Activated T-helper 1 cell treated with Interleukin-2 at 50 U/mL for 16 hours (primary cell): ENCODE results near the gene MANBA.

Experiments
- DNase-seq: peaks from one replicate; pipeline ENCODE4 v3.0.0-alpha.2; 2020; ENCODE audit warnings: low read depth

The MANBA gene

DNA sequence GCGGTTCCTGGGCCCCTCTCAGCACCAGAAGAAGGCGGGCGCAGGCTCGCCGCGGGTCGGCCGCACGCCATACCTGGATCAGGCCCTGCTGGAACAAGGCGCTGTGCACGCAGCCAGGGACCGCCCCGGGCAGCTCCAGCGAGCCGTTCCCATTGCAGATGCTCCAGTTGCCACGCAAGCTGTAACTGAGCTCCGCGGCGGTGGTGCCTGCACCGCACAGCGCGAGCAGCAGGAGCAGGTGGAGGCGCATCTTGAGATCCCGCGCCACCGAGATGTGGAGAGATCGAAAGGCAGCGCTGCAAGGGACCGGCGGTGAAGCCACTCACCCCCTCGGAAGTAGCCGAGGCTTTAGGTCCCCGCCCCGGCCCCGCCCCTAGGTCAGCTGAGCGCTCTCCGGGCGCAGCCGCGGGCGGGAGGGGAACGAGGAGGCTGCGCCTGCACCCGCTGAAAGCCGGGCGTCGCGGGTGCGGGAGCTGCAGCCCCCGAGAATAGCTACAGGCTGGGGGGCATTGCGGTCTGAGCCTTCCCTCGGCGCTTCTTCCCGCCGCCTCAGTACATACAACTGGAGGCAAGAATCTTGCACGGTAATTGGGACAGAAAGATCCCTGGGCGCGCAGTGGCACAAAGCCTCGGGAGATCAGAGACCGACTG, at the start of gene MANBA:
MANBA (minus strand) TSS at position 324 of the 651 bp plus-strand sequence; CDS start at position 250, 74 bp downstream.
- DNase-seq: peak; percentile 76

DNA sequence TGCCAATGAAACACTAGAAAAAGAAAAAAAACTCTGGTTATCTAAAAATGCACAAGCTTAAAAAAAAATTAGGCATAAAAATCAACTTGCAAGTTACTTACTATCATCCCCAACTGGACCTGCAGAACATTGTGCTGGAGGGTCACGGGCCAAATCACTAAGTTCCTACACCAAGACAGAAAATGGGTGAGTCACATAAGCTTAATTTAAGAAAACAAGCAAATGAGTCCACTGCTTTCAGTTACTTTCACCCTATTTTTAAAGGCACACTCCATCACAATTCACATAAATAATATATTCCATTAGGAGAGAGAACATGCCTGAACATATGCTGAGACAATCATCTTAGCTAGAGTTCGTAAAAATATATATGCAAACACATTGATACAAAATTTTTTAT, 48.9 kb upstream of the MANBA start:
- no peak for DNase-seq

DNA sequence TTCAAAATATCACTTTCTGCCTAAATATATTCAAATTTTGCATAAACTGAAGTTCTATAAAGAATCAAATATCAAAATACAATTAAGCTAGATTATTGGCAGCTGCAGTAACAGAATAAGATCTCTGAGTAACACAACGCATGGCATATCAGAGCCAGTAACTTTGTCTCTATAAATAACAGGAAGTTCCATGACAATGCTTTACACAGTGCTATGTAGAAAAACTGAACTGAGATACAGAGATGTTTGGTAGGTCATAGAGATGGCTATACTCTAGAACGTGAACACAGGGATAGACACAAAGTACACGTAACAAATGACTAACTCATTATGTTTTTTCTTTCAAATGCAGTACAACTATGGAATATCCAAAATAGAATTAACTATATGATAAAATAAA, 48.4 kb upstream of the MANBA start:
- DNase-seq: no peak

DNA sequence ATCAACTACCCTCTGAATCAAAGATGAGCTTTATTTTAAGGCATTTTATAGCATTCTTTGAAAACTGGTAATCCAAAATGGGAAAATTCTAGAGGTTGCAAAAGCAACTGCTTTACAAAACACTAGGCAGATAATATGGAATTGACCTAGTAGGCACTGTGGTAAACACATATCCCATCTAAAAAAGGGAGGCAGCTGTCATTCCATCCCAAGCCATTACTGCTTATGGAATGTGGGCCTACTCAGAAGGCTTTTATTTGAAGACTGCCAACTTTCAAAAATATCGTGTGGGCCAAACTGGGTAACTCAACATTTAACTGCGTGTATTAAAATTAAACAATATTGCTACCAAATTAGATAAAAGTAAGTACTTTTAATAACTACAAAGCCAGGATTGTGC, 47.2 kb upstream of the MANBA start:
- no peak for DNase-seq

DNA sequence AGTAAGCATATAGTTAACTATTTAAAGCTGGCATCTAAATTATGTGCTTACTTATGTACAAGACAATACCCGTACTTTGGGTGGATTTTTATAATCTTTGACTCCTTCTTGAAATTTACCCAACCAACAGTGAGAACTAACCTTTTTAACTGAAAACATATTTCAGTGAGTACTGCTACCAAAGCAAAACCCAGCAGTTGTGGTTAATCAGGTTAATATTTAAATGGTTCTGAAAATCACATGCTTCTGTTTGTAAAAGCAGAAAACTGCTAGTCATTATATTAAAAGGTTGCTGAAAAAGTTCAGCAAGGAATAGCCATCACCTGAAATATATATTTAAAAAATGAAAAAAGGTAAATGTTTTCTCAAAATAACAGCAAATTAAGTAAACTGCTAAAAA, 46.6 kb upstream of the MANBA start:
- no peak for DNase-seq

DNA sequence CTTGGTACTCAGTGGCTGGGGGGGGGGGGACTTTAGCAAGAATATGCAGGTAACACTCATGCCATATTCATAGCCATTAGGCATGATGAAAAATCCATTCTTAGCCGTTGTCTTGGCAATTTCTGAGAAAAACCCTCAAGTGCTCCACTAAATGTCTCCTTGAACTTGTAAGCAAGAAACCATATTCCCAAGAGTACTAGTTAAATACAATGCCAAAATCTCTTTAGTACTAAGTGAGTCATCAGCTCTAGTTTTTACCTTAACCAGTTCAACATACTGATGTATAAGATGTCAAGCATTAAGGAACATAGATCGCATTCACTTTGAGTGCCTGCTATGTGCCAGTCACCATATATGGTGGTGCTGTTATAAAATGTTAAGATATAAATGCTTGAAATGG, 39.0 kb upstream of the MANBA start:
- DNase-seq: no peak

DNA sequence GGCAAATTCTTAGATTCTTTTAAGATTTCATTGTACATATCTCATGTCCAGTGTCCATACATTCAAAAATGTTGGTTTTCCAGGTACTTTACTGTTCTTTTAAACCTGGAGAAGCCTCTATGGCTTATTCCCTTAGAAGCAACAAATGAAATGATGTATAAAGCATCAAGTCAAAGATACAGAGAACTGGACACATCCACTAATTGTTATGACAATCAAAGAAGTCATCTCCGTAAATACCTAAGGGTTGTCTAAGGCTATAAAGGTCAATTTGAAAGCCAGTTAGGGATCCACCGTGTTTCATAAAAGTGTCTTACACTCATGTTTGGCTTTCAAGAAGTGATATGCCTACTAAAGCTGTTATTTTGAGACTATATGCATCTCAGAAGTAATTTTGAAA, 34.2 kb upstream of the MANBA start:
- DNase-seq: no peak

DNA sequence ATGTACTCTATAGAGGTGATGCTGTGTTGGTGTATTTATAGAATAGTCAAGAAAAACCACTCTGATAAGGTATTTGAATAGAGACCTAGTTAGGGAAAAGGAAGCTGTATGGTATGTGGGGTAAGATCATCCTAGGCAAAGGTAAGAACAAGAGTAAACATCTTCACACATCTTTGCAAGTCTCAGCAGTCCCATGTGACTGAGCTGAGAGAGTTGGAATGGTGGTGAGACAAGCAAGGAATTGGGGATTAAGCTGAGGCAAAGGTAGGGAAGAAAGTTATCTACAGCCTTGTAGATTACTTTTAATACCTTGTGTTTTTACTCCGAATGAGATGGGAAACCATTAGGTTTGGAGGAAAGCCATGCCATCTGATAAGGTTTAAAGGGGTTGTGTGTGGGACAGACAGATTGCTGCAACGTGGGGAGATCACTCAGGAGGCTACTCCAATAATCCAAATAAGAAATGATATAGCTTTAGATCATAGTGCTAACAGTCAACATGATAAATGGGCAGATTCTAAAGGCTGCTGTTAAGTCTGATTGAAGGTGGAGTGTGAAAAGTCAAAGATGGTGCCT, 31.7 kb upstream of the MANBA start:
- no peak for DNase-seq

DNA sequence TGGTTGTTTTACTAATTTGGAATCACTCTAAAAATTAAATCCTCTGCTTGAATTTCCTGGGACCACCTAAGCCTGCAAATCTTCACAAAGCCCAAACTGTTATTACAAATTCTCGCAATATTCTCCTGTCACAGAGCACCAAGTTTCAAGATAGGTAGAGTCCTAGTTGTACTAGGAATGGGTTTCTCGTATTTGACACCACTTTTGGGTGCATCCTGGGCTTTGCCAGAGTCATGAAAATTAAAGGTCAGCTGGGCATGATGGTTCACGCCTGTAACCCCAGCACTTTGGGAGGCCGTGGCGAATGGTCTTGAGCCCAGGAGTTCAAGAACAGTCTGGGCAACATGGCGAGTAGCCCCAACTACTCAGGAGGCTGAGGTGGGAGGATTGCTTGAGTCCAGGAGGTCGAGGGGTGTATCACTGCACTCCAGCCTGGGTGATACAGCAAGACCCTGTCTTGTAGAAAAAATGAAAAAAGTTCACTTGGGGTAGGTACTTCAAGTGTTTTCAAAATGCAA, 30.6 kb upstream of the MANBA start:
- DNase-seq: no peak

DNA sequence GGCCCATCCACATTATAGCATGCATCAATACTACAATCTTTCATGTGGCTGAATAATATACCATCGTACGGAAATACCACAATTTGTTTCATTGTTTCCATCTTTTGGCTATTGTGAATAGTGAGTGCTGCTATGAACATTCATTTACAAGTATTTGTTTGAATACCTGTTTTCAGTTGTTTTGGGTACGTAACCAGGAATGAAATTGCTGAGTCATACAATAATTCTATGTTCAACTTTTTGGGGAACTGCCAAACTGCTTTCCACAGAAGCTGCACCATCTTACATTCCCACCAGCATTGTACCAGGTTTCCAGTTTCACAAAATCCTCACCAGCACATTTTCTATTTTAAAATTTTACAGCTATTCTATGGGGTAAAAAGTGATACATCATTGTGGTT, 28.5 kb upstream of the MANBA start:
- no peak for DNase-seq

DNA sequence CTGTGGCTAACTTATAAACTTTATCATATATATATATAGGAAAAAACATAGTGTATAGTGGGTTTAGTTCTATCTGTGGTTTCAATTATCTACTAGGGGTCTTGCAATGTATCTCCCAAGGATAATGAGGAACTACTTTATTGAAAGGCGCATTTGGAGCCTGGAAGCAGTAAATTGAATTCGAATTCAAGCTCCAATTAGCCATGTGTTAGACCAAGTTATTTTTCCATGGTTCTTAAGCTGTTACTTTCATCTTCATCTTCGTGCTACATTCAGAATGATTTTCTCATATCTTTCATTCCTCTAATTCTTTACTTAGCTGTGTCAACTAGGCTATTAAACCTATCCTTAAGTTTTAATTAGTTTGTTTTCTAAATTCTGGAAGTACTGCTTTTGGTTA, 27.2 kb upstream of the MANBA start:
- DNase-seq: no peak

DNA sequence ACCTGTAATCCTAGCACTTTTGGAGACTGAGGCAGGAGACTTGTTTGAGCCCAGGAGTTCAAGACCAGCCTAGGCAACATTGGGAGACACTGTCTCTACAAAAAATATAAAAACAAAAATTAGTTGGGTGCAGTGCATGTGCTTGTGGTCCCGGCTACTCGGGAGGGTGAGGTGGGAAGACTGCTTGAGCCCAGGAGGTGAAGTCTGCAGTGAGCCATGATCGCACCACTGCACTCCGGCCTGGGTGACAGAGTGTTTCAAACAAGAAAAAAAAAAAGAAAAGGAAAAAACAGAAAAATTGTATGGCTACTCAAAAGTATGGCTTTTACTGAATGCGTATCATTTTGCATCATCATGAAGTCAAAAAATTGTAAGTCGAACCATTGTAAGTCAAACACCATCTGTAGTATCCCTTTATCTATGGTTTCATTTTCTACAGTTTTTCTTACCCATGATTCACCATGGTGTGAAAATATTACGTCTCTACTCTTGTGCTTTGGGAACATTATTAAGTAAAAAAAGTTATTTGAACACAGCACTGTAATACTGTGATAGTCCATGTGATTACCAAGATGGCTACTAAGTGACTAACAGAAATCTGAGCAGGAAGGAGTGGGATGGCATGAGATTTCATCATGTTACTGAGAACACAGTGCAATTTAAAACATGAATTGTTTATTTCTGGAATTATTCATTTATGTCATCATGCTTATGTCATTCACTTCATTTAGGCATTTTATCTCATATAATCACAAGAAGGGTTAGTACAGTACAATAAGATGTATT, 26.5 kb upstream of the MANBA start:
- DNase-seq: no peak

DNA sequence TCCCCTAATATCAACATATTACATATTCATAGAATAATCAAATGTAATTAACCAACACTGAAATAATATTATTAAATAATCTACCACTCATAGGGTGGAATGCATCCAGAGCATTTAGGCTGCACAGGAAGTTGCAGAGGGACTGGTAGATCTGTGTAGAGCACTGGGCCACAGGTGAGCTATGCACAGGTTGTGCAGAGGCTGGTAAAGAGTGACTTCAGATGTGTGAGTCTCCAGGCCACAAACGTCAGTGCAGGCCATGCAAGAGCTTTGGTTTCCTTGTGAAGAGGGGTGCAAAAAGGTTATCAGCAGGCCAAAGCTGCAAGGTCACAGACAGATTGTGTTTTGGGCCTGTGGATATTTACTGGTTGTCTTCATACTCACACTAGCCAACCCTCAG, 25.5 kb upstream of the MANBA start:
- DNase-seq: no peak

DNA sequence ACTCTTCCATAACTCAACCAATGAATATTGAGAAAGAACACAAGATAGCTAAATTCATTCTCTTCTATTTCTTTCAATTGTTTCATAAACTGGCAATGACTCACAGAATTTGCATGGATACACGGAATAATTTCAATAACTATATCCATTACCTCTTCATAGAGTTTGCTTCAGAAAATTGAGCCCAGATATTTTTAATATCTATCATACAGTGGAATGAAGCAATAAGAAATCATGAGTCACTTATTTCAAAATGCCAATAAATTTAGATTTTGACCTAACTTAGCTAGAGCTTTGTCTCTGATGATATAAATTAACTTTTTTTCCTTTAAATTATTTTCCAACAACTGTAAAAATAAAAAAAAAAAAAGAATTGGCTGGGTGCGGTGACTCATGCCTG, 22.2 kb upstream of the MANBA start:
- DNase-seq: no peak

DNA sequence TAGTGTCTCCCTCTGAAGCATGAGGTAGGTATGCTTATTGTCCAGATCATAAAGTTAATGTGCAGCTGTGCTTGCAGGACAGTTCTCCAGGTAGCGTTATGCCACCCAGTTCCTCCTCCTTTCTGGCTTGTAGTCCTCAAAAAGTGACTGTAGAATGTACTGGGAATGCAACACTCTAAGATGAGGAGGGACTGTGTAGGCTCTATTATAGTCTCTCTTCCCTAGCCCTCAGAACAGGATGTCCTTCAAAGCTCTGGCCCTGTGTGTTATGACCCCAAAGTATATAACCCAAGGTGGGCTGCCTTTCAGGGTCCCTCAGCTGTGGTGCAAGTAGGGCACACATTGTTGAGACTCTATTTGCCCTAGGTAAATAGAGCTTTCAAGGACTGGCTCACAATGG, 20.8 kb upstream of the MANBA start:
- DNase-seq: no peak

DNA sequence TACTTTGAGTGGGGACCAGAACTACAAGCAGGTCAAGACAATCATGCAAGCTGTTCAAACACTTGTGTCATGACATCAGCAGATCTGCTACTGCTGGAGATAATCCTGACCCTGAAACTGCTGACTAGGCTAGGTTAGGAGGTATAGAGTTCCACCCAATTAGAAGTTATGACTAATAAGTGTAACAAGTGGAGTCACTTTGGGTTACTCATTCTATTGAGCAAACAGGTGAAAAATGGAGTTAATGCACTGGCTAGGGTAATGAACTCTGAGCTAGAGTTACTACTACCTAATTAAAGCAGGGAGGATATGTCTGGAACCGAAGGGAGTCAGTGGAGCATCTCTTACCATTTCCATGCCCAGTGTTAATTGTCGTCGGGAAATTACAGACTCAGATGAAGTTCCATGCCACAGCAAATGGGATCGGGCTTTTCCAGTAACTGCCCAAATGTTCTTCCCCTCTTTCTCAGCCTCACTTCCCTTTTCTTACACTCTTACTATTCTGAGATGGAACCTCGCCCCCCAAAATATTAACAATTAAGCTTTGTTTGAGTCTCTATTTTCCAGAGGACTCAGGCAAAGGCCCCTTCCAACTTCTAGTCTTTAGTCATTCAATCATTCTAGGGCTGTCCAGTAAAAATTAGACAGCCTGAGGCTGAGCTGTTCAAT, 19.8 kb upstream of the MANBA start:
- no peak for DNase-seq

DNA sequence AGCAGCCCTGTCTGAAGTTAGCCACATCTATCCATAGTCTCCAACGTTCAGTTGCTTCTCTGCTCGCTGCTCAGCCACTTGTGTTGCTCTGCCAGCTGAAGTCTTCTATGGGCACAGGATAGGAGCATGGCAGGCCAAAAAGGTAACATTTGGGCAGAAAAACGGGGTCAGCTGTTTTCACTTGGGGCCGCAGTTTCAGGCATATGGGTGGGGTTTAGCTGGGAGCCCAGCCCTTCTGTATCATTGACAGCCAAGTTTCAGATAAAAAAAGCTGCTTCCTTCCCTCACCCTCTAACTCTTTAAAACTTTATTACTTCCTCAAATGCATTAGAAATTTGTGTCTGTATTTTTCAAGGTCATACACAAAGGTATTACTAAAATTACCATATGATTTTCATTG, 18.4 kb upstream of the MANBA start:
- DNase-seq: no peak

DNA sequence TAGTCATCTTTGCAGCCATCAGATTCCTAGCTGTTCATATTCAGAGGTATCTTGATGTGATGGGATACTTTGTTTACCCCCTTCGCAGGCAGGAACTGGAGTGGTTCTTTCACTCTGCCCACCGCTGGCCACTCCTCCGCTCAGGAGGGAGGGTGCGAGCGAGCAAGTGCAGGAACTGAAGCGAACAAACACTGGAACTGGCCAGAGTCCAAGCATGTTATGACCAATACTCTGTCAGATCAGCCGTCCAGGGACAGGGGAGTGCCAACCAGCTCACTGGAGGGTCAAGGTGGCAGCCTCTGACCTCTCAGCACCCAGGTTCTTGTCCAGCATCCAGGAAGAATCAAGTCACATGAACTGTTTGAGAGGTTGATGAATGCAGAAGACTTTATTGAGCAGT, 18.0 kb upstream of the MANBA start:
- DNase-seq: no peak

DNA sequence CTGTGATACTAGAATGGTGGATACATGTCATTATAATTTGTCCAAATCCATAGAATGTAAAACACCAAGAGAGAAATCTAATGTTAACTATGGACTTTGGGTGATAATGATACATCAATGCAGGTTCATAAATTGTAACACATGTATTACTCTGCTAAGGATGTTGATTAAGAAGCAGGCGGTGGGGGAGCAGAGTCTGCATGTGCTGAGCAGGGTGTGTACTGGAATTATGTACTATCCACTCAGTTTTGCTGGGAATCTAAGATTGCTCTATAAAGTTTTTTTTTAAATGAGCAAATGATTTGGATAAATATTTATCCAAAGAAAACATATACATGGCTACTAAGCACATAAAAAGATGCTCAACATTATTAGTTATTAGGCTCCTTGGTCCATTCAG, 15.0 kb upstream of the MANBA start:
- DNase-seq: no peak

DNA sequence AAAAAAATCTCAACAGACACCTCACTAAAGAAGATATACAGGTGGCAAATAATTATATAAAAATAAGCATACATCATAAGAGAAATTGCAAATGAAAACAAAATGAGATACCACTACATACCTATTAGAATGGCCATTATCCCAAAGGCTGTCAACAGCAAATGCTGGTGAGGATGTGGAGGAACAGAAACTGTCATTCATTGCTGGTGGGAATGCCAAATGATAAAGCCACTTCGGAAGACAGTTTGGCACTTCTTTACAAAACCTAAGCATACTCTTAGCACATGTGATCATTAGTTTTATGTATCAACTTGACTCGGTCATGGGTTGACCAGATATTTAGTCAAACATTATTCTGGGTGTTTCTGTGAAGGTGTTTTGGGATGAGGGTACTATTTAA, 13.5 kb upstream of the MANBA start:
- no peak for DNase-seq

DNA sequence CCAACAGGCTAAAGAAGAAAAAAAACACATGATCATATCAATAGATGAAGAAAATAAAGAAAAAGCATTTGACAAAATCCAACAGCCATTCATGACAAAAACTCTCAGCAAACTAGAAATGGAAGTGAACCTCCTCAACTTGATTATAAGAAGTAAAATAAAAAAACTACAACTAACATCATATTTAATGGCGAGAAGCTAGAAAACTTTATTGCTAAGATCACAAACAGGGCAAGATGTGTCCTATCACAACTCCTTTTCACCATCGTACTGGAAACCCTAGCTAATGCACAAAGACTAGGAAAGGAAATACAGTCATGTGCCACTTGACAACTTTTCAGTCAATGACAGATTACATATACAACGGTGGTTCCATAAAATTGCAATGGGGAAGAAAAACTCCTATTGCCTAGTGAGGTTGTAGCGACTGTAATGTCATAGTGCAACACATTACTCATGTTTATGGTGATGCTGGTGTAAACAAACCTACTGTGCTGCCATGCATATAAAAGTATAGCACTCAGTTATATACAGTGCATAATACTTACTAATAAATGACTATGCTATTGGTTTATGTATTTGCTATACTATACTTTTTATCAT, 12.1 kb upstream of the MANBA start:
- DNase-seq: no peak

DNA sequence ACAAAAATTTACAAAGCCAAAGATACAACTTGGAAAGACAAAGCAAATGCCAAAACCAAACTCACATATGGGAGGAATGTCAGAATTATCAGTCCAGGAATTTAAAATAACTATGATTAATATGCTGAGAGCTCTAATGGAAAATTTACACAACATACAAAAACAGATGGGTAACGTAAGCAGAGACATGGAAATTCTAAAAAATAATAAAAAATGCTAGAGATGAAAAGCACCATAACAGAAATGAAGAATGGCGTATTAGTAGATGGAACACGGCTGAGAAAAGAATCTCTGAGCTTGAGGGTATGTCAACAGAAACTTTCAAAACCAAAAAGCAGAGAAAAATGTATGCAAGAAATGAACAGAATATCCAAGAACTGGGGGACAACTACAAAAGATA, 4.1 kb upstream of the MANBA start:
- DNase-seq: no peak
